HL-60/S4 treated with retinoic acid at 250 ng/mL for 4 days and 3 days (cell line): Measurements from ENCODE around the gene GOLGA6A.
"Not testable (repeated sequence)": the region's sequence is repeated elsewhere in the genome, so short reads cannot be mapped to it uniquely, and the experiment has no call there.

Source experiments
- in situ Hi-C: fragments of 300-500 bp; cut with MboI; formaldehyde crosslinking; loops from 2 replicates; pipeline ENCODE4 v1.7.0; 2022; ENCODE audit warnings: low sequenced_read_pairs

Gene GOLGA6A

GRCh38 chr15:74109713-74110112, 27.4 kb upstream of the GOLGA6A start:
- in situ Hi-C loops: no loop called here

DNA sequence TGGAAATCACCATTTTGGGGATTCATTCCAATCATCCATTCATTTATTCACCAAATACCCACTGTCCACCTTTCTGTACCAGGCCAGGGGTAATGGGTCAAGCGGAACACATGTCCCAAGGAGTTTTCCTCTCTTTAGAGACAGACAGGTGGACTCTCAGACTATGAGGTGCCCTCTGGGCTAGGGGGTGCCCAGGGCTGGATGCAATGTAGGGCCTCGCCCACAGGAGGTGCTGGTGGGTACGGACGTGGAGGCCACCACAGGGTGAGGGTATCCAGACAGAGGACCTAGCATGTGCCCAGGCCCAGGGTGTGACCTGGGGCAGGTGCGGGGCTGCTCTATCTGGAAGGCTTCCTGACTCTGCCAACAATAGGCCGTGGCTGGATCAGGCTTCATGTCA, 26.3 kb upstream of the GOLGA6A start:
- in situ Hi-C loops: not testable (repeated sequence)

DNA sequence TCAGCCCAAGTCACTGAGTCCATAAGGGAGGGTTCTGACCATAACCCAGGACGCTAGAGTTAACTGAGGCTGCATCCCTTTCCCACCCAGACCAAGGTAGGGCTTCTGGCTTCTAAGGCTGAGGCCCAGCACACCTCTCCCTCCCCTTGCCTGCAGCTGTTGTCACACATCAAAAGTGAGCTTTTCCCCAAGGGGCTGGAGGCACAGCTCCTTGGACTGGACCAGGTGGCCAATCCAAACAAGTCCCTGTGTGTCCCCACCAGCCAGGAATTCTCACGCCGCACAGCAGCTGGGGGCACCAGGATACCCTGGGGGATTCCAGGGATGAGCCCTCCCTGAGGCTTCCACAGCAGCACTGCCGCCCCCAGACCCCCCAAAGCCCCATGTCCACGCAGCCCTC, 25.8 kb upstream of the GOLGA6A start:
- in situ Hi-C loops: no loop called here

GRCh38 chr15:74099963-74100733, 17.8 kb upstream of the GOLGA6A start:
- in situ Hi-C loops: not testable (repeated sequence)

- in situ Hi-C loops: not testable (repeated sequence)
Measured at GRCh38 chr15:74096753-74097474, 14.6 kb upstream of the GOLGA6A start.

DNA sequence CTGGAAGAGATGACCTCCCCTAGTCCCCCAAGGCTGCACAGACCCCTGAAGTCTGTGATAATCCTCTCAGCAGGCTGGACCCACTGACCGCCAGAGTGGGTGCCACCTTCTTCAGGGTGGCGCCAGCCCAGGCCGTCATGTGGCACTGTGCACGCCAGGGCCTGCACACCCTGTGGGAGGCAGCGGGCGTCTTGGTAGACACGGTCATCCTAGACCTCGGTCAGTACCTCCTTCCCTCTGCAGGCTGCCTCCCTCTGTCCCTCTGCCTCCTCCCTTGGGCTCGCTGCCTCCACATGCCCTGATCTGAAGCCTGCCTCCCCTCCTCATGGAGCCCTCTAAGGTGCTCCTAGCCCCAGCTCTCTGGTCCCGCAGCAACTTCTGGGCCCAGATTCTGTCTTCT, 13.3 kb upstream of the GOLGA6A start:
- in situ Hi-C loops: not testable (repeated sequence)

DNA sequence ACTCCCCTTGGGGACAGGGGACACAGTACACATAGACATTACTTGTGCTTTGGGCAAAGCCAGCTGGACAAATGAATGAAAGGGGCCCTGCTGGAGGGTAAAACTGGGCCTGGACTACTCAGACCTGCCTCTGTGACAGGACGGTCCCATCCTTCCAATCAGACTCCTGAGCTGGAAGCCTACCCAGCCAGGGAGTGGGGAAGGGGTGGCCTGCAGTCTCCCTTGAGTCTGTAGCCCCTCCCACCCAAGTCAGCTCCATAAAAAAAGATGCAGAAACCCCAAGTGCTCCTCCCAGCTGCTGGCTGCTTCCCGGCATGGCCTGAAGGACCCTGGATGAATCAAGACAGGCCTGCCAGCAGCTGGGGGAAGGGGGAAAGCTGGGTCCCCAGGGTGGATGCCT, 12.2 kb upstream of the GOLGA6A start:
- in situ Hi-C loops: not testable (repeated sequence)

DNA sequence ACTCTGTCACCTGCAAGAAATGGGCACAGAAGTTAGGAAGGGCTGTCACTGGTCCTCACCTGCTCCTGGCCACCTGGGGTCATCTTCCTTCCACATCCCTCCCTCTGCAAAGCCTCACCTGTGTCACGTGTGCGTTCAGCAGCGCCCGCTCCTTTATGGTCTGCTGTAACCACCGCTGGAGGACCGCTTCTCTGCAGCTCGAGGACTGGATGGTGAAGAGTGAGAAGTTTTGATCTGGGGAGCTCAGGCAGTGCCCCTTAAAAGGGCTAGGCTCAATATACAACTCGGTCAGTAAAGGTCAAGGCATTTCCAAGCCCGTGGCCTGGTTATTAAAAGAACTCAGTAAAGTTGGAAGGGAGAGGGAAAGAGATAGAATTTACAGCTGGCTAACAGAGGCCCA, 6.6 kb downstream of the GOLGA6A start:
- in situ Hi-C loops: not testable (repeated sequence)

GRCh38 chr15:74072614-74073337, 9.6 kb downstream of the GOLGA6A start:
- in situ Hi-C loops: not testable (repeated sequence)

DNA sequence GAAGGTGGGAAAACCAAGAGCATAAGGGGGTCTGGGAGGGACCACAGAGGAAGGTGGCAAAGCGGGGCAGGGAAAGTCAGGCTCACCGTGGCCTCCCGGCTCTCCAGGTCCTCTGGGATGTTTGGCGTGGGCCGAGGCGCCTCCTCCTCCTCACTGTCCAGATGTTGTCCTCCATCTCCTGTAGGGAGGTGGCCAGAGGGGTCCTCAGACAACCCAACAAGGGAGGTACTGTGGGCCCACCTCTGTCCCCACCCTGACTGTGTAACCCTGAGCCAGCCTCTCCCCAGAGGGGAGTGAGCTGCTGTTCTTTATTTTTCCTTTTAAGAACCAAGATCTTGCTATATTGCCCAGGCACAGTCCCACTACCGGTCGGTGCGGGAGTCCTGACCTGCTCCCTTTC, 10.2 kb downstream of the GOLGA6A start:
- in situ Hi-C loops: not testable (repeated sequence)

DNA sequence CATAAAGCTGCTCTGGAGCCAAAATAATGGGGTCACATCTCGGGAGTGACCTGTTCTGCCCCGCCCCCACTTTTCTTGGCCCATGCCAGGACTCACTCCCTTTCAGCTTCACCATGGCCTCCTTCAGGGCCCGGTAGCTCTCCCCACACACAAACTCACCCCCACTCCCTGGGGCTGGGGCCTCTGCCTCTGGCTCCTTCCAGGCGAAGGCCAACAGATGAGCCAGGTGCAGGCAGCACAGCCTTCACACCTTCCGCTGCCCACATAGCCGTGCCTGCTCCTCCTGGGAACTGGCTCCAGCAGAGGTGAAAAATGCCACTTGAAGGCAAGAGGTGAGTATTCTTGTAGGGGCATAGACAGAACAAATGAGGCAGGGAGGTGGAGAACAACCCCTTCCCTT, 10.7 kb downstream of the GOLGA6A start:
- in situ Hi-C loops: not testable (repeated sequence)

- in situ Hi-C loops: not testable (repeated sequence)
Measured at GRCh38 chr15:74065684-74066411, 16.5 kb downstream of the GOLGA6A start.

- in situ Hi-C loops: not testable (repeated sequence)
Measured at GRCh38 chr15:74064822-74065221, 17.5 kb downstream of the GOLGA6A start.

GRCh38 chr15:74064183-74064582, 18.2 kb downstream of the GOLGA6A start:
- in situ Hi-C loops: not testable (repeated sequence)

DNA sequence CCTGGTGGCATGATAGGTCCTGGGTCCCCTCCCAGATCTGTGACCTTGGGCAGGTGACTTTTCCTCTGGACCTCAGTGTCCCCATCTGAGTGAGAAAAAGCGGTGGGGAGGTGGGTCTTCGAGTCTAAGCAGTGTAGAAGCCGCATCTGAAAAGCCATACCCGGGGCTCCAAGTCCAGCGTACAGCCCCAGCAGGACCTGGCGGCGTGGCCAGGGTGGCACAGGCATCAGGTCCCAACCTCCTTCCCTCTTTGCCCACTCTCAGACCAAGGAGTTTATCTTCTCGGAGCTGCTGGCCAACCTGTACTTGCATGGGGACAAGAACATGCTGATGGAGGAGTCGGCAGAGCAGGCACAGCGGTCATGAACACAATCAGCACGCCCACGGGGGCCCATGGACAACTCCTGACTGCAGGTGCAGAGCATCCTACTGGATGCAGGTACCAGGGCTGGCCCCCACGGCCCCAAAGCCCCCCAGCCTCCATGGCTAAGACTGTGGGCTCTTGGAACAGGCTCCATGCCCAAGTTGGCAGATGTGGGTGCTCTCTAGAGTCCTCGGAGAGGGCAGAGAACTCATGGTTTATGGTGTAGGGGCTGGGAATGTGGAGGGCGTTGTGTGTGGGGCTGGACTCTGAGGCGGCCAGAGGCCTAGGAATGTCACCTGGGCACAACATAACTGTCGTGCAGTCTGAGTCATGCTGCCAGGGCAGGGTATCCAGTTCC, 18.8 kb downstream of the GOLGA6A start:
- in situ Hi-C loops: not testable (repeated sequence)

- in situ Hi-C loops: no loop called here
Measured at GRCh38 chr15:74062671-74063070, 19.7 kb downstream of the GOLGA6A start.

- in situ Hi-C loops: no loop called here
Measured at GRCh38 chr15:74062236-74062635, 20.1 kb downstream of the GOLGA6A start.

GRCh38 chr15:74060251-74060650, 22.1 kb downstream of the GOLGA6A start:
- in situ Hi-C loops: no loop called here

- in situ Hi-C loops: not testable (repeated sequence)
Measured at GRCh38 chr15:74059050-74059833, 23.1 kb downstream of the GOLGA6A start.

DNA sequence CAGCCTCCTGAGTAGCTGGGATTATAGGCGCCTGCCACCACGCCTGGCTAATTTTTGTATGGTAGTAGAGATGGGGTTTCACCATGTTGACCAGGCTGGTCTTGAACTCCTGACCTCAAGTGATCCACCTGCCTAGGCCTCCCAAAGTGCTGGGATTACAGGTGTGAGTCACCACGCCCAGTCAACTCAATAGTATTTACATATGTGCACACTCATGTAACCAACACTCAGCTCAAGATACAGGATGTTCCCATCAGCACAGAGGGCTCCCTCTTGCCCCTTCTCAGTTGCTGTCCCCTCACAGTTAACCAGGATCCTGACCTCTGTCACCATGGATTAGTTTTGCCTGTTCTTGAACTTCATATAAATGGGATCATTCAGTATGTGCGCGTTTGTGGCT, 26.0 kb downstream of the GOLGA6A start:
- in situ Hi-C loops: not testable (repeated sequence)
